ENCODE results near the gene CENPF. TPM values are rescaled to one million over a fixed set of nuclear protein-coding genes. Genes with fewer than 3 reads are reported as not detected.

The CENPF gene
- total and polyA plus RNA-seq, 2 of the 13 experiments (the other 11 are each of a cell fraction or from before 2014, with no cell fraction given) = 14.7 to 84.9 TPM

DNA sequence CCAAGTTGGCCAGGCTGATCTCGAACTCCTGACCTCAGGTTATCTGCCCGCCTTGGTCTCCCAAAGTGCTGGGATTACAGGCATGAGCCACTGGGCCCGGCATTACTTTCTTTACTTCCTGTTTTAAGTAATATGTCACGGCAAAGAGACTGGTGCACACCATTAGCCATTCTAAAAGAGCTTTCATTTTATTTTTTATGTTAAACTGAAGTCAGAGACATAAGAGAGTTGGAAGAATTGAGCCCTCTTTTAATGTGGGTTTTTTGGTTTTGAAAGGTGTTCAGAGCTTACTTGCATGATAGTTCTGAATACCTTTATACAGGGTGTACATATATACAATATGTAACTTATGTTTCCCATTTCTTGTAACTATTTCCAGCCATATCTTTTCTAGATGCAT is 14.3 kb downstream of the CENPF start (continued):
- TF ChIP-seq, protein P1, sequence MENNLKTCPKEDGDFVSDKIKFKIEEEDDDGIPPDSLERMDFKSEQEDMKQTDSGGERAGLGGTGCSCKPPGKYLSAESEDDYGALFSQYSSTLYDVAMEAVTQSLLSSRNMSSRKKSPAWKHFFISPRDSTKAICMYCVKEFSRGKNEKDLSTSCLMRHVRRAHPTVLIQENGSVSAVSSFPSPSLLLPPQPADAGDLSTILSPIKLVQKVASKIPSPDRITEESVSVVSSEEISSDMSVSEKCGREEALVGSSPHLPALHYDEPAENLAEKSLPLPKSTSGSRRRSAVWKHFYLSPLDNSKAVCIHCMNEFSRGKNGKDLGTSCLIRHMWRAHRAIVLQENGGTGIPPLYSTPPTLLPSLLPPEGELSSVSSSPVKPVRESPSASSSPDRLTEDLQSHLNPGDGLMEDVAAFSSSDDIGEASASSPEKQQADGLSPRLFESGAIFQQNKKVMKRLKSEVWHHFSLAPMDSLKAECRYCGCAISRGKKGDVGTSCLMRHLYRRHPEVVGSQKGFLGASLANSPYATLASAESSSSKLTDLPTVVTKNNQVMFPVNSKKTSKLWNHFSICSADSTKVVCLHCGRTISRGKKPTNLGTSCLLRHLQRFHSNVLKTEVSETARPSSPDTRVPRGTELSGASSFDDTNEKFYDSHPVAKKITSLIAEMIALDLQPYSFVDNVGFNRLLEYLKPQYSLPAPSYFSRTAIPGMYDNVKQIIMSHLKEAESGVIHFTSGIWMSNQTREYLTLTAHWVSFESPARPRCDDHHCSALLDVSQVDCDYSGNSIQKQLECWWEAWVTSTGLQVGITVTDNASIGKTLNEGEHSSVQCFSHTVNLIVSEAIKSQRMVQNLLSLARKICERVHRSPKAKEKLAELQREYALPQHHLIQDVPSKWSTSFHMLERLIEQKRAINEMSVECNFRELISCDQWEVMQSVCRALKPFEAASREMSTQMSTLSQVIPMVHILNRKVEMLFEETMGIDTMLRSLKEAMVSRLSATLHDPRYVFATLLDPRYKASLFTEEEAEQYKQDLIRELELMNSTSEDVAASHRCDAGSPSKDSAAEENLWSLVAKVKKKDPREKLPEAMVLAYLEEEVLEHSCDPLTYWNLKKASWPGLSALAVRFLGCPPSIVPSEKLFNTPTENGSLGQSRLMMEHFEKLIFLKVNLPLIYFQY (CRISPR knock-in tag; IDR thresholded peaks at IDR 0.05; ENCODE audit: borderline replicate concordance) = no peak

DNA sequence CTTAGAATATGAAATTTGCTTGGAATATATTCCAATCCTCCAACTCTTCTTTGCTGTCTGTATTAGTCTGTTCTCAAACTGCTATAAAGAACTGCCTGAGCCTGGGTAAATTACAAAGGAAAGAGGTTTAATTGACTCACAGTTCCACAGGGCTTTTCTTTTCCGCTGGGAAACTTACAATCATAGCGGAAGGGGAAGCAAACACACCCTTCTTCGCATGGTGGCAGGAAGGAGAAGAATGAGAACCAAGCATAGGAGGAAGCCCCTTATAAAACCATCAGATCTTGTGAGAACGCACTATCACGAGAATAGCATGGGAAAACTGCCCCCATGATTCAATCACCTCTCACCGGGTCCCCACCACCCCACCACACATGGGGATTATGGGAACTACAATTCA is 14.8 kb downstream of the CENPF start:
- no TSS peak for BruUV-seq (replicated peaks)
- intact Hi-C loops (cut with micrococcal nuclease; ENCODE audit: unreplicated experiment) = no loop called here
- Histone ChIP-seq H2AFZ (ENCODE audit: low read length) (no peak overlapping the region), H3K4me3 (replicated peaks in 1 of 3; ENCODE audit: insufficient read depth in 1 of 3, low read depth in 2 of 3, low read length in 3 of 3) (no peak overlapping the region), H3K27ac (ENCODE audit: extremely low read length, insufficient read depth, low read length) (no peak overlapping the region), H3K79me2 (ENCODE audit: insufficient read depth, low read length) (peaks cover 16% of the 10 kb centered on the region), H4K20me1 (ENCODE audit: insufficient read depth, low read length) (no peaks in the 10 kb centered on the region), H3K9ac (ENCODE audit: insufficient read depth, low read depth, low read length) (no peak overlapping the region), H3K27me3 (ENCODE audit: control insufficient read depth in 1 of 2, insufficient read depth in 2 of 2, low read length in 2 of 2) (no peaks in the 10 kb centered on the region), H3K36me3 (replicated peaks in 1 of 2; ENCODE audit: control insufficient read depth in 1 of 2, insufficient read depth in 2 of 2, low read length in 2 of 2) (peaks cover 18 to 76% of the 10 kb centered on the region in 2 experiments), H3K9me3 (ENCODE audit: low read length) (no peaks in the 10 kb centered on the region), H3K4me1 (ENCODE audit: insufficient read depth, low read length) (no peaks in the 10 kb centered on the region), H3K4me2 (ENCODE audit: low read depth, low read length) (no peak overlapping the region)
- 98% methylated on average over 6 of the region's 6 CpGs for WGBS (ENCODE audit: low lambda C conversion rate)
- ChIA-PET POLR2A (no interaction called here), CTCF (ENCODE audit: low intra/inter-chr PET ratio, low total read pairs) (no interaction called here)
- FAIRE-seq (no peak), DNase-seq (ENCODE audit: low spot score) (no peak), ATAC-seq (no peak)
- in situ Hi-C loops (cut with HindIII; ENCODE audit: extremely low pct_ligation_motif_present, low pct_unique_long_range_greater_than_20kb) = no loop called here
- TF ChIP-seq HMG20A (CRISPR knock-in tag; IDR thresholded peaks at IDR 0.05; ENCODE audit: borderline replicate concordance) (no peak), NFE2 (CRISPR knock-in tag; IDR thresholded peaks at IDR 0.05) (no peak), ZMYM4 (CRISPR knock-in tag; IDR thresholded peaks at IDR 0.05) (no peak), ZNF660 (CRISPR knock-in tag; IDR thresholded peaks at IDR 0.05; ENCODE audit: borderline replicate concordance, low read depth) (no peak), KLF15 (CRISPR knock-in tag; IDR thresholded peaks at IDR 0.05; ENCODE audit: borderline replicate concordance) (no peak), TARDBP (CRISPR knock-in tag; IDR thresholded peaks at IDR 0.05) (no peak), BRCA1 (CRISPR knock-in tag; IDR thresholded peaks at IDR 0.05) (no peak), AGO2 (optimal IDR thresholded peaks at IDR 0.05; ENCODE audit: low read depth, low read length) (no peak)
- TF ChIP-seq, protein P2, sequence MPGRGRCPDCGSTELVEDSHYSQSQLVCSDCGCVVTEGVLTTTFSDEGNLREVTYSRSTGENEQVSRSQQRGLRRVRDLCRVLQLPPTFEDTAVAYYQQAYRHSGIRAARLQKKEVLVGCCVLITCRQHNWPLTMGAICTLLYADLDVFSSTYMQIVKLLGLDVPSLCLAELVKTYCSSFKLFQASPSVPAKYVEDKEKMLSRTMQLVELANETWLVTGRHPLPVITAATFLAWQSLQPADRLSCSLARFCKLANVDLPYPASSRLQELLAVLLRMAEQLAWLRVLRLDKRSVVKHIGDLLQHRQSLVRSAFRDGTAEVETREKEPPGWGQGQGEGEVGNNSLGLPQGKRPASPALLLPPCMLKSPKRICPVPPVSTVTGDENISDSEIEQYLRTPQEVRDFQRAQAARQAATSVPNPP (CRISPR knock-in tag; IDR thresholded peaks at IDR 0.05) = no peak
- TF ChIP-seq, protein P3, sequence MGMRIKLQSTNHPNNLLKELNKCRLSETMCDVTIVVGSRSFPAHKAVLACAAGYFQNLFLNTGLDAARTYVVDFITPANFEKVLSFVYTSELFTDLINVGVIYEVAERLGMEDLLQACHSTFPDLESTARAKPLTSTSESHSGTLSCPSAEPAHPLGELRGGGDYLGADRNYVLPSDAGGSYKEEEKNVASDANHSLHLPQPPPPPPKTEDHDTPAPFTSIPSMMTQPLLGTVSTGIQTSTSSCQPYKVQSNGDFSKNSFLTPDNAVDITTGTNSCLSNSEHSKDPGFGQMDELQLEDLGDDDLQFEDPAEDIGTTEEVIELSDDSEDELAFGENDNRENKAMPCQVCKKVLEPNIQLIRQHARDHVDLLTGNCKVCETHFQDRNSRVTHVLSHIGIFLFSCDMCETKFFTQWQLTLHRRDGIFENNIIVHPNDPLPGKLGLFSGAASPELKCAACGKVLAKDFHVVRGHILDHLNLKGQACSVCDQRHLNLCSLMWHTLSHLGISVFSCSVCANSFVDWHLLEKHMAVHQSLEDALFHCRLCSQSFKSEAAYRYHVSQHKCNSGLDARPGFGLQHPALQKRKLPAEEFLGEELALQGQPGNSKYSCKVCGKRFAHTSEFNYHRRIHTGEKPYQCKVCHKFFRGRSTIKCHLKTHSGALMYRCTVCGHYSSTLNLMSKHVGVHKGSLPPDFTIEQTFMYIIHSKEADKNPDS (CRISPR knock-in tag; IDR thresholded peaks at IDR 0.05) = no peak
- TF ChIP-seq, protein P4, sequence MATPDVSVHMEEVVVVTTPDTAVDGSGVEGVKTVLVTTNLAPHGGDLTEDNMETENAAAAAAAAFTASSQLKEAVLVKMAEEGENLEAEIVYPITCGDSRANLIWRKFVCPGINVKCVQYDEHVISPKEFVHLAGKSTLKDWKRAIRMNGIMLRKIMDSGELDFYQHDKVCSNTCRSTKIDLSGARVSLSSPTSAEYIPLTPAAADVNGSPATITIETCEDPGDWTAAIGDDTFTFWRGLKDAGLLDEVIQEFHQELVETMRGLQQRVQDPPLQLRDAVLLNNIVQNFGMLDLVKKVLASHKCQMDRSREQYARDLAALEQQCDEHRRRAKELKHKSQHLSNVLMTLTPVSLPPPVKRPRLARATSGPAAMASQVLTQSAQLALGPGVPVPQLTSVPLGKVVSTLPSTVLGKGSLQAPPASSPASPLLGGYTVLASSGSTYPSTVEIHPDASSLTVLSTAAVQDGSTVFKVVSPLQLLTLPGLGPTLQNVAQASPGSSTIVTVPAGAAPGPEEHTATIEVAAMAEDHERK (CRISPR knock-in tag; IDR thresholded peaks at IDR 0.05; ENCODE audit: low read depth) = no peak
- TF ChIP-seq, protein P5, sequence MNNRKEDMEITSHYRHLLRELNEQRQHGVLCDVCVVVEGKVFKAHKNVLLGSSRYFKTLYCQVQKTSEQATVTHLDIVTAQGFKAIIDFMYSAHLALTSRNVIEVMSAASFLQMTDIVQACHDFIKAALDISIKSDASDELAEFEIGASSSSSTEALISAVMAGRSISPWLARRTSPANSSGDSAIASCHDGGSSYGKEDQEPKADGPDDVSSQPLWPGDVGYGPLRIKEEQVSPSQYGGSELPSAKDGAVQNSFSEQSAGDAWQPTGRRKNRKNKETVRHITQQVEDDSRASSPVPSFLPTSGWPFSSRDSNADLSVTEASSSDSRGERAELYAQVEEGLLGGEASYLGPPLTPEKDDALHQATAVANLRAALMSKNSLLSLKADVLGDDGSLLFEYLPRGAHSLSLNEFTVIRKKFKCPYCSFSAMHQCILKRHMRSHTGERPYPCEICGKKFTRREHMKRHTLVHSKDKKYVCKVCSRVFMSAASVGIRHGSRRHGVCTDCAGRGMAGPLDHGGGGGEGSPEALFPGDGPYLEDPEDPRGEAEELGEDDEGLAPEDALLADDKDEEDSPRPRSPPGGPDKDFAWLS (CRISPR knock-in tag; IDR thresholded peaks at IDR 0.05; ENCODE audit: borderline replicate concordance) = no peak
